Muscle of leg (tissue), 11 donors: ENCODE results near the gene UPK3B. TPM values are rescaled to one million over a fixed set of nuclear protein-coding genes. Genes with fewer than 3 reads are reported as not detected.
"Not testable (repeated sequence)": the region's sequence is repeated elsewhere in the genome, so short reads cannot be mapped to it uniquely, and the experiment has no call there.

ENCODE experiments used
- DNase-seq: peaks from one replicate; pipeline ENCODE4 v3.0.0; 2013
- H3K27ac ChIP-seq: one replicate; pipeline ENCODE4 v1.5.1; 2013; ENCODE audit warnings: mild to moderate bottlenecking, low read length, control low read depth
- H3K27me3 ChIP-seq: one replicate; pipeline ENCODE4 v1.6.1; 2013; ENCODE audit warnings: low read length; ENCODE audit not compliant: control insufficient read depth, insufficient read depth
- H3K36me3 ChIP-seq: one replicate; pipeline ENCODE4 v1.6.1; 2013; ENCODE audit warnings: low read length; ENCODE audit not compliant: control insufficient read depth, insufficient read depth
- H3K4me1 ChIP-seq: one replicate; pipeline ENCODE4 v1.6.1; 2013; ENCODE audit warnings: low read length; ENCODE audit not compliant: control insufficient read depth, insufficient read depth
- H3K4me3 ChIP-seq: one replicate; pipeline ENCODE4 v1.5.1; 2013; ENCODE audit warnings: low read length, control low read depth
- H3K9me3 ChIP-seq: replicated peaks from 2 replicates; pipeline ENCODE4 v1.6.1; 2013; ENCODE audit warnings: low read depth, low read length; ENCODE audit not compliant: control insufficient read depth
- WGBS: methylation state at CpG from one replicate; pipeline ENCODE4 v1.1.5; 2013; ENCODE audit warnings: missing lambda C conversion rate; ENCODE audit not compliant: insufficient coverage; 5-methylcytosine and 5-hydroxymethylcytosine counted together
- polyA plus RNA-seq, 8 donors: library from polyadenylated mRNA; unstranded; fragments of 120-200 nt; gene quantifications; one replicate each; pipeline versions ENCODE4 v1.2.1 to v1.2.3, GENCODE V29; 2013; ENCODE audit warnings: inconsistent platforms in 1 of 8, low replicate concordance in 1 of 8; ENCODE audit not compliant: insufficient read length in 8 of 8, insufficient read depth in 1 of 8
- total RNA-seq: library from RNA; stranded (reverse); fragments of 120-200 nt; gene quantifications from one replicate; pipeline ENCODE4 v1.2.4, GENCODE V29; 2013

The UPK3B gene
- total and polyA plus RNA-seq, 9 donors: 0.16 to 4.3 (median 0.48) TPM; not detected in 1

DNA sequence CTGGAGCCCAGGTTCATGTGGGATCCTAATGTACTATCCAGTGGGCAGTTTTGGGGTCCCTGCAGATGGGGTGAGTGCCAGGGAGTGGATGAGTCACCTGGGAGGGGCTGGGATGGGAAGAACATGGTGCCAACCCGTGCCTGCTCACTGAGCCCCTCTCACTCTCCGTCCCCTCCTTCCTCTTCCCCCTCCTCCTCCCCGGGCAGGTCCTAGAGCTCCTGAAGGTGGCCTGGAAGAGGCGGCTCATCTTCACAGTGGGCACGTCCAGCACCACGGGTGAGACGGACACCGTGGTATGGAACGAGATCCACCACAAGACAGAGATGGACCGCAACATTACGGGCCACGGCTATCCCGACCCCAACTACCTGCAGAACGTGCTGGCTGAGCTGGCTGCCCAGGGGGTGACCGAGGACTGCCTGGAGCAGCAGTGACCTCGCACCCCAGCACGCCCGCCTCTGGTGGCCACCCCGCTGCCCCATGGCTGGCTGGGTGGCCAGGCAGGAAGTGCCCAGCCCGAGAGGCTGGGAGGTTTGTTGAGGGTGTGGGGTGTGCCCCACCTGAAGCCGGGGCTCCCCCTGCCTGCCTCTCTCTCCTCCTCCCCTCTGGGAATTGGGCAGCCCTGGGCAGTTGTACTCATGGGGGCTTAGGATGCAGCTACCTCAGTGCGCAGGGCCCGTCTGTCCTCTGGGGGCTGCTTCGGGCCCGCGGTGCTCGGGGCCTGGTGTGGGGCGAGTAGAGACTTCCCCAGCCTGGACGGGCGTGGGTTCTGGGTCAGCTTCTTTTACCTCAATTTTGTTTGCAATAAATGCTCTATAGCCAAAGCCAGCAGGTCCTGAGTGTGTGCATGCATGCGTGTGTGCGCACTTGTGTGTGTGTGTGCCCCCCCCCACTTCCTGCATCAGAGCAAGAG lies 4.9 kb upstream of the UPK3B start:
- Histone ChIP-seq H3K27me3 (no peaks in the 10 kb centered on the region), H3K9me3 (no peaks in the 10 kb centered on the region), H3K4me1 (peaks cover 7% of the 10 kb centered on the region), H3K36me3 (peaks cover 21% of the 10 kb centered on the region), H3K27ac (no peak overlapping the region), H3K4me3 (no peak overlapping the region)
- no peak for DNase-seq
- 91% methylated on average over 22 of the region's 32 CpGs for WGBS

GRCh38 chr7:76506081-76506440 lies 4.3 kb upstream of the UPK3B start:
- Histone ChIP-seq H3K27me3 (no peaks in the 10 kb centered on the region), H3K36me3 (peaks cover 21% of the 10 kb centered on the region), H3K9me3 (no peaks in the 10 kb centered on the region), H3K27ac (no peak overlapping the region), H3K4me1 (peaks cover 9% of the 10 kb centered on the region), H3K4me3 (no peak overlapping the region)
- no peak for DNase-seq
- WGBS: 53% methylated on average over 3 of the region's 5 CpGs

DNA sequence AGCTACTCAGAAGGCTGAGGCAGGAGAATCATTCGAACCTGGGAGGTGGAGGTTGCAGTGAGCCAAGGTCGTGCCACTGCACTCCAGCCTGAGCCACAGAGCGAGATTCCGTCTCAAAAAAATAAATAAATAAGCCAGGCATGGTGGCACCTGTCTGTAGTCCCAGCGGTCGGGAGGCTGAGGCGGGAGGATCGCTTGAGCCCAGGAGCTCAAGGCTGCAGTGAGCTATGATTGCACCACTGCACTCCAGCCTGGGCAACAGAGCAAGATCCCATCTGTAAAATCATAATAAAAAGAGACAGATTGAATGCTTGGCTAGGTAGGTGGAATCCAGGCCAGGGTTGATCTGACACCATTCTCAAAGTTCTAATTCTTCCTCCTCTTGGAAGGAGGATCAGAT lies 3.7 kb upstream of the UPK3B start:
- not testable (repeated sequence) for DNase-seq, H3K4me1 ChIP-seq, H3K27ac ChIP-seq, H3K9me3 ChIP-seq, H3K4me3 ChIP-seq, H3K27me3 ChIP-seq
- 92% methylated on average over 8 of the region's 8 CpGs for WGBS
- peaks cover 21% of the 10 kb centered on the region for H3K36me3 ChIP-seq

- Histone ChIP-seq H3K36me3 (peaks cover 18% of the 10 kb centered on the region), H3K4me3 (no peak overlapping the region), H3K9me3 (no peaks in the 10 kb centered on the region), H3K27me3 (no peaks in the 10 kb centered on the region), H3K4me1 (peaks cover 10% of the 10 kb centered on the region), H3K27ac (no peak overlapping the region)
- no peak for DNase-seq
- WGBS: 79% methylated on average over 8 of the region's 11 CpGs
Observed at GRCh38 chr7:76507723-76508406, 2.5 kb upstream of the UPK3B start.

DNA sequence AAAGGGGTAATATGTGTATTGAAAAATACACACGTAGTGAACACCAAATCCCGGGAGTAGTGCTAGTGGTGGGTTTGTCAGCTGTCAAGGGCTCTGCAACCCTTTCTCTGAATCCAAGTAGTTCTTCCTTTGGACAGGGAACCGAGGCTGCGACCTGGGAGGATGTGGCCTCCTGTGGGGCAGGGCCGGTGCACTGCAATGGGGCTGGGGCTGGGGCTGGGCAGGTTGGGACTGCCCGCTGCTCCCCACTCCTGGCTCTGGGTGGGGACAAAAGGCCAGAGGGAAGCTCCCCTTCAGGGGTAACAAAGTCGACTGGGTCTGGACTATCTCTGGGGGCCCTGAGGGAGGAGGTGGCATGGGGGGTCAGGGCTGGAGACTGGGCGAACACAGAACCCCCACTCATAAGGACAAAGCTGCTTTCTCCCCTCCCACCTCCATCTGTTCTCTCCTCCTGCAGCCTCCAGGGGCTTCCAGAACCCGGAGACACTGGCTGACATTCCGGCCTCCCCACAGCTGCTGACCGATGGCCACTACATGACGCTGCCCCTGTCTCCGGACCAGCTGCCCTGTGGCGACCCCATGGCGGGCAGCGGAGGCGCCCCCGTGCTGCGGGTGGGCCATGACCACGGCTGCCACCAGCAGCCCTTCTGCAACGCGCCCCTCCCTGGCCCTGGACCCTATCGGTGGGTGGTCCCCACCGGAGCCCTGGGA lies 1.0 kb downstream of the UPK3B start:
- WGBS: no CpG with 5 or more reads among the region's 24 CpGs
- not testable (repeated sequence) for H3K4me3 ChIP-seq, H3K27ac ChIP-seq, H3K27me3 ChIP-seq, H3K9me3 ChIP-seq, DNase-seq, H3K36me3 ChIP-seq
- H3K4me1 ChIP-seq: peaks cover 11% of the 10 kb centered on the region

DNA sequence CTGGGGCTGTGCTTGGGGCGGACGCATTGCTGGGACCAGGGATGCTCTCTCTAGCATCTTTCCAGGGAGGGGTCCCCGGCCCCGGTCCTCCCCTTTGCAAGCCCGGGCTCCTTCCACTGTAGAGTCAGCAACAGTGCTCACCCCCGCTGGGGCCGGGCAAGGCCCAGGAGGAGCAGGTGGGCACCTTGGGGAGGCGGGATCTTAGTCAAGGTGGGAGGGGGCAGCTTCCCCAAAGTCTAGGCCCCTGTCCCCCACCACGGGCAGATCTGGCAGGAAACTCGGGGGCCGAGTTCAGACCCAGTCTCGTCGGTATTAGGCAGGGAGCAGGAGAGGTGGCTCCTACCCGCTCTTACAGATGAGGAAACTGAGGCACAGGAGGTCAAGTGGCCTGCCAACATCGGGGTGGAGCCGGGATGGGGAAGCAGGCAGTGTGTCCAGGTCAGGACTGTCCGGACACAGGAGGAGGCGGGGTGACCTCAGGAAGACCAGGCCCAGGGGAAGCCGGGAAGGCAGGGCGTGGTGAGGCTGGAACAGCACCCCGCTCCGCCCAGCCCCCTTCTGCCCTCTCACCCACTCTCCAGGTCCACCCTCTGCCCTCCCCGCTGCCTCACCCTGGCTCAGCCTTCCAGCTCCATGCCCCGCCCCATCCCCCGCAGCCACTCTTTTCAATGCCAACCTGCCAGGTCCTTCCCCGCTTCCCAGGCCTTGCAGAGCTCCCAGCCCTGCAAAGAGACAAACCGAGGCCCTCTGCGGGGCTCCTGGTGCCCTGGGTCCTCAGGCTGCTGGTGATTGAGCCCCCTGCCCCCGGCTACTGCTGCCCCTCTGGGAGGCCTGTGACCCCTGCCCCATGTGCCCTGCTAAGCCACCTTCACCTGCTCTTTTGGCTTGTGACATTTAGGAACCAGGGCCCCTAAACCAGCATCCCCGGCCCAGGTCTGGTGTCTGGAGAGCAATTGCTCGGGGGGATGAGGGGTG lies 1.8 kb downstream of the UPK3B start:
- no CpG with 5 or more reads among the region's 31 CpGs for WGBS
- not testable (repeated sequence) for H3K27me3 ChIP-seq, H3K27ac ChIP-seq, H3K4me3 ChIP-seq, H3K36me3 ChIP-seq, H3K9me3 ChIP-seq, DNase-seq
- peaks cover 11% of the 10 kb centered on the region for H3K4me1 ChIP-seq

- Histone ChIP-seq H3K27ac (no peak overlapping the region), H3K9me3 (no peaks in the 10 kb centered on the region), H3K4me3 (no peak overlapping the region), H3K36me3 (no peaks in the 10 kb centered on the region), H3K27me3 (no peaks in the 10 kb centered on the region), H3K4me1 (peaks cover 11% of the 10 kb centered on the region)
- no peak for DNase-seq
- WGBS: 37% methylated on average over 16 of the region's 21 CpGs
Observed at GRCh38 chr7:76512941-76513816, 2.8 kb downstream of the UPK3B start.

GRCh38 chr7:76513817-76514799 lies 3.8 kb downstream of the UPK3B start:
- no peak for DNase-seq
- 86% methylated on average over 15 of the region's 29 CpGs for WGBS
- no peaks in the 10 kb centered on the region for H3K36me3 ChIP-seq
- H3K9me3 ChIP-seq: no peaks in the 10 kb centered on the region
- H3K4me3 ChIP-seq: no peak overlapping the region
- H3K4me1 ChIP-seq: peaks cover 11% of the 10 kb centered on the region
- H3K27me3 ChIP-seq: no peaks in the 10 kb centered on the region
- H3K27ac ChIP-seq: no peak overlapping the region
